Testis (tissue), 3 donors: ENCODE results near the gene ATG7. TPM values are rescaled to one million over a fixed set of nuclear protein-coding genes. Genes with fewer than 3 reads are reported as not detected.

Experiments
- DNase-seq: peaks from one replicate; pipeline ENCODE4 v3.0.0-alpha.2; 2019
- H3K27ac ChIP-seq, 2 donors: fragments of 200-600 bp; sonication (generic); one replicate each; pipeline ENCODE4 v1.5.1; 2019
- H3K27me3 ChIP-seq: fragments of 200-600 bp; sonication (generic); one replicate; pipeline ENCODE4 v1.5.1; 2019
- H3K36me3 ChIP-seq: fragments of 200-600 bp; sonication (generic); one replicate; pipeline ENCODE4 v1.5.1; 2017; ENCODE audit warnings: low read depth; ENCODE audit errors: missing control alignments
- H3K4me1 ChIP-seq: fragments of 200-600 bp; sonication (generic); one replicate; pipeline ENCODE4 v1.5.1; 2019
- H3K4me3 ChIP-seq, 2 donors: fragments of 200-600 bp; sonication (generic); one replicate each; pipeline ENCODE4 v1.5.1; 2017 to 2019
- H3K9me3 ChIP-seq: fragments of 200-600 bp; sonication (generic); one replicate; pipeline ENCODE4 v1.5.1; 2017
- CTCF ChIP-seq, 3 experiments: fragments of 450-650 bp in 2 of 3; fragments of 200-600 bp in 1 of 3; sonication (generic) in 1 of 3; IDR thresholded peaks; one replicate each; pipeline ENCODE4 v1.5.1; 2016 to 2019; ENCODE audit warnings: antibody characterized with exemption in 3 of 3, mild to moderate bottlenecking in 2 of 3, moderate library complexity in 1 of 3
- POLR2A ChIP-seq: fragments of 450-650 bp; IDR thresholded peaks from one replicate; pipeline ENCODE4 v1.6.1; 2017; ENCODE audit warnings: antibody characterized with exemption, mild to moderate bottlenecking, moderate library complexity
- WGBS, 2 donors: methylation state at CpG; one replicate each; pipeline ENCODE4 v1.1.5; 2018; 5-methylcytosine and 5-hydroxymethylcytosine counted together
- intact Hi-C: fragments of 100-400 bp; cut with DNase I; formaldehyde crosslinking; loops from one replicate; pipeline ENCODE4 v1.15.1; 2023; ENCODE audit warnings: low total_unique reads
- polyA plus RNA-seq: library from polyadenylated mRNA; stranded (reverse); fragments of 350-450 nt; fragmentation: Illumina TruSeq; extraction: RNeasy Lipid Tissue Mini Kit (QIAGEN cat#74804); gene quantifications from one replicate; pipeline ENCODE4 v1.2.3, GENCODE V29; 2014; ENCODE audit warnings: low read depth, low replicate concordance; ENCODE audit not compliant: insufficient read depth
- total RNA-seq, 2 donors: library from RNA; depleted of rRNA; stranded (reverse); fragments of >200 nt; gene quantifications; one replicate each; pipeline ENCODE4 v1.2.3, GENCODE V29; 2016

Gene ATG7
- total and polyA plus RNA-seq, 3 donors from 2014 or later: 52.9 to 95.4 (median 86.0) TPM

GRCh38 chr3:11289864-11290263 is 17.7 kb downstream of the ATG7 start:
- Histone ChIP-seq H3K9me3 (no peaks in the 10 kb centered on the region), H3K36me3 (no peaks in the 10 kb centered on the region), H3K4me1 (no peaks in the 10 kb centered on the region), H3K4me3 (no peak overlapping the region), H3K27ac (no peak overlapping the region), H3K27me3 (no peaks in the 10 kb centered on the region)
- intact Hi-C loops: no loop called here
- no peak for DNase-seq
- no peak for TF ChIP-seq POLR2A
- TF ChIP-seq CTCF (IDR thresholded peaks at IDR 0.05): no peak
- 79 to 91% methylated on average over 3 of the region's 3 CpGs for WGBS, 2 donors

GRCh38 chr3:11290743-11291680 is 18.8 kb downstream of the ATG7 start:
- H3K9me3 ChIP-seq: no peaks in the 10 kb centered on the region
- no peak overlapping the region for H3K27ac ChIP-seq
- intact Hi-C loops: no loop called here
- H3K4me3 ChIP-seq: no peak overlapping the region
- DNase-seq: no peak
- H3K36me3 ChIP-seq: no peaks in the 10 kb centered on the region
- WGBS, 2 donors: 90 to 92% methylated on average over 11 of the region's 11 CpGs
- no peaks in the 10 kb centered on the region for H3K4me1 ChIP-seq
- H3K27me3 ChIP-seq: no peaks in the 10 kb centered on the region
- TF ChIP-seq CTCF (IDR thresholded peaks at IDR 0.05) (no peak), POLR2A (no peak)

GRCh38 chr3:11291808-11292207 is 19.6 kb downstream of the ATG7 start:
- no peaks in the 10 kb centered on the region for H3K4me1 ChIP-seq
- intact Hi-C loops: no loop called here
- 91 to 93% methylated on average over 5 of the region's 5 CpGs for WGBS, 2 donors
- H3K4me3 ChIP-seq: no peak overlapping the region
- DNase-seq: no peak
- no peak overlapping the region for H3K27ac ChIP-seq
- H3K9me3 ChIP-seq: no peaks in the 10 kb centered on the region
- TF ChIP-seq POLR2A: no peak
- no peak for TF ChIP-seq CTCF (IDR thresholded peaks at IDR 0.05)
- H3K27me3 ChIP-seq: no peaks in the 10 kb centered on the region
- H3K36me3 ChIP-seq: no peaks in the 10 kb centered on the region

GRCh38 chr3:11297126-11297525 is 24.9 kb downstream of the ATG7 start:
- Histone ChIP-seq H3K27me3 (no peaks in the 10 kb centered on the region), H3K27ac (no peak overlapping the region), H3K4me1 (no peaks in the 10 kb centered on the region), H3K36me3 (no peaks in the 10 kb centered on the region), H3K9me3 (no peaks in the 10 kb centered on the region), H3K4me3 (no peak overlapping the region)
- 89 to 91% methylated on average over 4 of the region's 4 CpGs for WGBS, 2 donors
- TF ChIP-seq POLR2A (no peak), CTCF (IDR thresholded peaks at IDR 0.05) (no peak)
- intact Hi-C loops: no loop called here
- no peak for DNase-seq

- H3K4me3 ChIP-seq: no peak overlapping the region
- no peak for TF ChIP-seq CTCF (IDR thresholded peaks at IDR 0.05)
- TF ChIP-seq POLR2A: no peak
- 95 to 98% methylated on average over 3 of the region's 3 CpGs for WGBS, 2 donors
- no peak for DNase-seq
- H3K36me3 ChIP-seq: no peaks in the 10 kb centered on the region
- intact Hi-C loops: no loop called here
- H3K9me3 ChIP-seq: no peaks in the 10 kb centered on the region
- no peaks in the 10 kb centered on the region for H3K27me3 ChIP-seq
- H3K4me1 ChIP-seq: no peaks in the 10 kb centered on the region
- H3K27ac ChIP-seq: no peak overlapping the region
Observed at GRCh38 chr3:11300970-11301369, 28.8 kb downstream of the ATG7 start.
